B cell (primary cell): ENCODE measurements around the gene KRAS. TPM values are rescaled to one million over a fixed set of nuclear protein-coding genes. Genes with fewer than 3 reads are reported as not detected.
A peak's percentile ranks its signal among the peaks of the same experiment; 100 is the strongest.

Experiments
- ATAC-seq: fragments of 200-7000 bp; cut with Tn5 transposase; one replicate; pipeline ENCODE4 v1.10.0; 2021; ENCODE audit warnings: low read depth, mild to moderate bottlenecking, moderate number of reproducible peaks, moderate library complexity
- CTCF ChIA-PET: fragments of 350-600 bp; sonication (Branson Sonifier 250); formaldehyde crosslinking; loops from one replicate; lab custom pipeline; 2021; ENCODE audit warnings: antibody characterized with exemption, inconsistent platforms; lab: Charles Lee
- POLR2A ChIA-PET: fragments of 350-600 bp; sonication (Branson Sonifier 250); formaldehyde crosslinking; loops from one replicate; lab custom pipeline; 2021; ENCODE audit warnings: antibody characterized with exemption; lab: Charles Lee
- DNase-seq: peaks from one replicate; pipeline ENCODE4 v3.0.0; 2013
- H2AFZ ChIP-seq: 2 replicates; pipeline ENCODE4 v1.6.1; 2012; ENCODE audit warnings: mild to moderate bottlenecking, low read depth, low read length; ENCODE audit not compliant: insufficient read depth, poor library complexity, severe bottlenecking
- H3K27ac ChIP-seq, 2 donors: 1 replicate in 1 of 2; 2 replicates in 1 of 2; pipeline ENCODE4 v1.5.1; 2012 to 2013; ENCODE audit warnings: low read length in 2 of 2, mild to moderate bottlenecking in 2 of 2, moderate library complexity in 1 of 2
- H3K27me3 ChIP-seq, 4 experiments: fragments of 200-600 bp in 1 of 4; sonication (generic) in 1 of 4; replicated peaks in 1 of 4; 1 replicate in 2 of 4; 2 replicates in 2 of 4; pipeline versions ENCODE4 v1.6.1 to v1.7.0; 2013 to 2016; ENCODE audit warnings: low read length in 3 of 4, mild to moderate bottlenecking in 2 of 4, mixed read lengths in 1 of 4, moderate library complexity in 1 of 4; ENCODE audit not compliant: insufficient read depth in 4 of 4, control insufficient read depth in 3 of 4; ENCODE audit errors: control extremely low read depth in 1 of 4
- H3K36me3 ChIP-seq, 2 experiments: replicated peaks in 1 of 2; 1 replicate in 1 of 2; 2 replicates in 1 of 2; pipeline versions ENCODE4 v1.6.1 to v1.7.1; 2013; ENCODE audit warnings: low read length in 1 of 2; ENCODE audit not compliant: insufficient read depth in 2 of 2, control insufficient read depth in 1 of 2; ENCODE audit errors: control extremely low read depth in 1 of 2, extremely low read depth in 1 of 2
- H3K4me1 ChIP-seq, 2 donors: fragments of 200-600 bp in 1 of 2; sonication (generic) in 1 of 2; 1 replicate in 1 of 2; 2 replicates in 1 of 2; pipeline versions ENCODE4 v1.5.1 to v1.6.1; 2013 to 2017; ENCODE audit warnings: low read length in 2 of 2; ENCODE audit not compliant: control insufficient read depth in 2 of 2, insufficient read depth in 2 of 2
- H3K4me2 ChIP-seq: replicated peaks from 2 replicates; pipeline ENCODE3; 2012; ENCODE audit warnings: mild to moderate bottlenecking, low read depth, low read length; ENCODE audit not compliant: poor library complexity, severe bottlenecking
- H3K4me3 ChIP-seq, 5 experiments: fragments of 200-600 bp in 1 of 5; sonication (generic) in 1 of 5; 1 replicate in 3 of 5; 2 replicates in 2 of 5; pipeline versions ENCODE4 v1.5.1 to v1.7.0; 2011 to 2016; ENCODE audit warnings: low read length in 4 of 5, mild to moderate bottlenecking in 4 of 5, low read depth in 2 of 5, control low read depth in 1 of 5, moderate library complexity in 1 of 5; ENCODE audit not compliant: insufficient read depth in 1 of 5; ENCODE audit errors: control extremely low read depth in 1 of 5, extremely low read depth in 1 of 5
- H3K79me2 ChIP-seq: fragments of 200-600 bp; sonication (generic); one replicate; pipeline ENCODE4 v1.6.0; 2016; ENCODE audit warnings: low read length; ENCODE audit not compliant: control insufficient read depth, insufficient read depth
- H3K9ac ChIP-seq: fragments of 200-600 bp; sonication (generic); 2 replicates; pipeline ENCODE4 v1.6.1; 2017; ENCODE audit warnings: mild to moderate bottlenecking, low read length, moderate library complexity
- H3K9me3 ChIP-seq, 3 donors: one replicate each; pipeline versions ENCODE4 v1.6.1 to v1.7.1; 2013; ENCODE audit warnings: low read length in 2 of 3; ENCODE audit not compliant: control insufficient read depth in 2 of 3, insufficient read depth in 1 of 3; ENCODE audit errors: control extremely low read depth in 1 of 3
- H4K20me1 ChIP-seq: 2 replicates; pipeline ENCODE4 v1.6.0; 2012; ENCODE audit warnings: mild to moderate bottlenecking, low read length; ENCODE audit not compliant: insufficient read depth, control insufficient read depth, poor library complexity, severe bottlenecking
- H3K27ac Mint-ChIP-seq: one replicate; pipeline ENCODE4 v1.8.0; 2021; ENCODE audit warnings: mixed read lengths
- H3K27me3 Mint-ChIP-seq: one replicate; pipeline ENCODE4 v1.8.0; 2021; ENCODE audit warnings: mixed read lengths
- H3K4me1 Mint-ChIP-seq: one replicate; pipeline ENCODE4 v1.8.0; 2021; ENCODE audit warnings: mixed read lengths
- H3K4me3 Mint-ChIP-seq: one replicate; pipeline ENCODE4 v1.8.0; 2021; ENCODE audit warnings: mixed read lengths
- H3K9me3 Mint-ChIP-seq: one replicate; pipeline ENCODE4 v1.8.0; 2022; ENCODE audit warnings: mixed read lengths; ENCODE audit not compliant: insufficient read depth
- CTCF ChIP-seq: fragments of 200-600 bp; IDR thresholded peaks from one replicate; pipeline ENCODE4 v1.8.0; 2022; ENCODE audit warnings: antibody characterized with exemption, mild to moderate bottlenecking
- EZH2 ChIP-seq: IDR thresholded peaks from 2 replicates; pipeline ENCODE4 v1.6.1; 2012; ENCODE audit warnings: borderline replicate concordance, low read depth, mild to moderate bottlenecking, moderate library complexity, low read length; ENCODE audit not compliant: insufficient read depth, poor library complexity, severe bottlenecking
- WGBS: methylation state at CpG from one replicate; pipeline ENCODE4 v1.1.5; 2013; ENCODE audit warnings: missing lambda C conversion rate; ENCODE audit not compliant: insufficient coverage; 5-methylcytosine and 5-hydroxymethylcytosine counted together
- intact Hi-C: fragments of 100-400 bp; cut with micrococcal nuclease; formaldehyde crosslinking; loops from one replicate; pipeline ENCODE4 v1.10.0; 2022
- polyA plus RNA-seq: library from polyadenylated mRNA; depleted of rRNA; stranded (reverse); fragments of >200 nt; gene quantifications from 2 replicates; pipeline ENCODE4 v1.2.3, GENCODE V29; 2012
- total RNA-seq, 2 donors: library from RNA; stranded (reverse); fragments of 120-200 nt in 1 of 2; gene quantifications; 1 replicate in 1 of 2; 2 replicates in 1 of 2; pipeline versions ENCODE4 v1.2.3 to v1.2.4, GENCODE V29; 2013 to 2022

Gene KRAS
- total and polyA plus RNA-seq, 2 donors (not counting 1 experiment from before 2014, with no cell fraction given): 7.2 to 41.8 TPM

GRCh38 chr12:25248137-25248536 lies 2.6 kb downstream of the KRAS start:
- POLR2A ChIA-PET: no interaction called here

GRCh38 chr12:25245491-25245890 lies 5.2 kb downstream of the KRAS start:
- H3K79me2 ChIP-seq: peaks cover 60% of the 10 kb centered on the region
- no peak for TF ChIP-seq EZH2
- no peak for TF ChIP-seq CTCF
- H3K36me3 ChIP-seq: peaks cover 0 to 15% of the 10 kb centered on the region in 2 experiments
- H3K9me3 ChIP-seq: no peaks in the 10 kb centered on the region
- Mint-ChIP-seq H3K4me1 (peaks cover 26% of the 10 kb centered on the region), H3K27ac (no peak overlapping the region), H3K27me3 (no peaks in the 10 kb centered on the region), H3K9me3 (no peaks in the 10 kb centered on the region), H3K4me3 (no peak overlapping the region)
- no peak overlapping the region for H3K27ac ChIP-seq
- 97% methylated on average over 6 of the region's 6 CpGs for WGBS
- H2AFZ ChIP-seq: no peak overlapping the region
- H4K20me1 ChIP-seq: peaks cover 7% of the 10 kb centered on the region
- H3K4me3 ChIP-seq: no peak overlapping the region
- DNase-seq: no peak
- no peak overlapping the region for H3K9ac ChIP-seq
- ChIA-PET POLR2A (no interaction called here), CTCF (interaction anchor here (0.6 to 1.3 kb wide), 3 partner anchors 8 to 53 kb away, joined by 3 to 4 read pairs (median 3); no protein-coding TSS in a partner anchor)
- ATAC-seq: no peak
- intact Hi-C loops: no loop called here
- peaks cover 8 to 14% of the 10 kb centered on the region in 2 donors for H3K4me1 ChIP-seq
- H3K4me2 ChIP-seq: no peak overlapping the region
- no peaks in the 10 kb centered on the region for H3K27me3 ChIP-seq

More at GRCh38 chr12:25248137-25248536, 2.6 kb downstream of the KRAS start:
- Histone ChIP-seq H3K36me3 (peaks cover 0 to 12% of the 10 kb centered on the region in 2 experiments), H3K4me3 (no peak overlapping the region), H4K20me1 (peaks cover 7% of the 10 kb centered on the region), H3K4me2 (no peak overlapping the region), H3K9ac (no peak overlapping the region), H3K27me3 (no peaks in the 10 kb centered on the region), H2AFZ (no peak overlapping the region), H3K27ac (no peak overlapping the region), H3K79me2 (peaks cover 55% of the 10 kb centered on the region), H3K9me3 (no peaks in the 10 kb centered on the region), H3K4me1 (peaks cover 15 to 30% of the 10 kb centered on the region in 2 donors)
- intact Hi-C loops: no loop called here
- no peak overlapping the region for H3K27ac Mint-ChIP-seq
- TF ChIP-seq EZH2 (no peak), CTCF (no peak)
- no peaks in the 10 kb centered on the region for H3K27me3 Mint-ChIP-seq
- DNase-seq (no peak), ATAC-seq (no peak)
- CTCF ChIA-PET: interaction anchor here (0.7 to 1.9 kb wide), 3 partner anchors 8 to 82 kb away, joined by 3 to 5 read pairs (median 4); no protein-coding TSS in a partner anchor
- H3K4me1 Mint-ChIP-seq: peaks cover 38% of the 10 kb centered on the region
- H3K9me3 Mint-ChIP-seq: no peaks in the 10 kb centered on the region
- WGBS: over 99% methylated on average over 12 of the region's 20 CpGs
- peak overlapping the region; percentile 7 for H3K4me3 Mint-ChIP-seq
